Ramos (cell line): ENCODE measurements around the gene KRT71.

ENCODE experiments used
- in situ Hi-C: fragments of 300-500 bp; cut with MboI; formaldehyde crosslinking; loops from one replicate; pipeline ENCODE4 v1.14.3; 2022; ENCODE audit warnings: low sequenced_read_pairs; ENCODE audit not compliant: unreplicated experiment

KRT71 gene

GRCh38 chr12:52524241-52524897 lies 28.6 kb downstream of the KRT71 start:
- in situ Hi-C loops: no loop called here

GRCh38 chr12:52523824-52524223 lies 29.1 kb downstream of the KRT71 start:
- in situ Hi-C loops: no loop called here

GRCh38 chr12:52522346-52523011 lies 30.5 kb downstream of the KRT71 start:
- in situ Hi-C loops: no loop called here

- in situ Hi-C loops: no loop called here
These were observed 31.2 kb downstream of the KRT71 start for GRCh38 chr12:52521568-52522266.

GRCh38 chr12:52521175-52521567 lies 31.8 kb downstream of the KRT71 start:
- in situ Hi-C loops: no loop called here

DNA sequence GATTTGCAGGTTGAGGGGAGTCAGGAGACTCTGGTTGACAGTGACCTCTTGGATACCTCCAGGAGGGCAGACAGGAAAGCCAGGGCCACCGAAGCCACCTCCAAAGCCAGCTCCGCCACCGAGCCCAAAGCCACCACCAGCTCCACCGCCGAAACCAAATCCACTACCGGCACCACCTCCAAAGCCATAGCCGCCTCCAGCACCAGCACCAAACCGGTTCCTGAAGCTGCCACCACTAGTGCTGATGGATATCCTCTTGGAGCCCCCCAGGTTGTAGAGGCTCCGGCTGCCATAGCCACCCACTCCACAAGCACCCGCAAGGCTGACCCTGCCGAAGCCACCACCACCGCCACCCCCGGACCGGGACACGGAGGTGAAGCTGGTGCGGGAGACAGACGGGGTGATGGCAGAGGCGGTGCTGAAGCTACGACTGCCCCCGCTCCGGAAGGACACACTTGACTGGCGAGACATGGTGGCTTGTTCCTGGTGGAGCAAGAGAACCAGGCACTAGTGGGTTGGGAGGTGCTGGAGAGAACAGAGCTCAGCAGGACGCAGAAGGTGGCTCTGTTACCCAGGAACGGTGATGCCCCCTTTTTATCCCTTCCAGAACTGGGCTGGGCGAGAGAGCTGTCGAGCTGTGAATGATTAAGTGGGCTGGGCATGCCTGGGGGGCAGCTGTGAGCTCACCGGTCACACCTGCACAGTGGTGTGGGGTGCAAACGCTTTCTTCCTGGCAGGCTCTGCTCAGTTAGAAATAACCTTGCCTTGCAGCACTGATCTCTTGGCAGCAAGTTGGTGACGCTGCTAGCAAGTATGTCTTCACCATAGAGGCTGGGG lies 32.9 kb downstream of the KRT71 start, which contains the start of gene KRT5:
Gene KRT5, minus strand, starts transcription at position 569 of the 837 bp plus-strand sequence. Its CDS starts 98 bp downstream, at position 471.
- in situ Hi-C loops: no loop called here

- in situ Hi-C loops: no loop called here
These were observed 33.6 kb downstream of the KRT71 start for GRCh38 chr12:52519387-52519703.

DNA sequence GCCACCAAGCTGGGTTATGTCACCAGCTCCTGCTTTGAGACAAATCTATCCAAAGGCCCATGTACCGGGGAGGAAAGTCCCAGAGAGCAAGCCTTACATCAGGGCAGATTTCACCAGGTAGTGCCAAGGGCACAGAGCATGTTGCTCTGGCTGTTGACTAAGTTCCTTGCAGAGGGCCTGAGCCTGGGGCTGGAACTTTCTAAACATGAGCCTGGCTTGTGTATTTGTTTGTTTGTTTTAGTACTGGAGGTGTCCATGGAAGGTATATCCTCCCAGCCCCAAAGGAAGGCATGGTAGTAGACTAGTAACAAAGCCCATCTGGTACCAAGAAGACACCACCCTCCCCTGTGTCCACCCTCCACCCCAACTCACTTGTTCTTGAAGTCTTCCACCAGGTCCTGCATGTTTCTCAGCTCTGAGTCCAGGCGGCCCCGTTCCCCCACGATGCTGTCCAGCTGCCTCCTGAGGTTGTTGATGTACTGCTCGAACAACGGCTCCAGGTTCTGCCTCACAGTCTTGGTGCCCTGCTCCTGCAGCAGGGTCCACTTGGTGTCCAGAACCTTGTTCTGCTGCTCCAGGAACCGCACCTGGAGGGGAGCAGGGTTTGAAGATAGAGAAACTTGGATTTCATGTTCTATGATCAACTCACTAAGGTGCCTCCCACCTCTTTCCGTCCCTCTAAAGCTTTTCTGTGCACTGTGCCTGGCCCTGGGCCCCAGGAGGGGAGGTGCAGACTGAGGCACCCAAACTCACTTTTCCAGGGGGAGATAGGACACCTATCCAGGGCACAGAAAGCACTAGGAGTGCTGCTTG lies 34.2 kb downstream of the KRT71 start:
- in situ Hi-C loops: no loop called here

DNA sequence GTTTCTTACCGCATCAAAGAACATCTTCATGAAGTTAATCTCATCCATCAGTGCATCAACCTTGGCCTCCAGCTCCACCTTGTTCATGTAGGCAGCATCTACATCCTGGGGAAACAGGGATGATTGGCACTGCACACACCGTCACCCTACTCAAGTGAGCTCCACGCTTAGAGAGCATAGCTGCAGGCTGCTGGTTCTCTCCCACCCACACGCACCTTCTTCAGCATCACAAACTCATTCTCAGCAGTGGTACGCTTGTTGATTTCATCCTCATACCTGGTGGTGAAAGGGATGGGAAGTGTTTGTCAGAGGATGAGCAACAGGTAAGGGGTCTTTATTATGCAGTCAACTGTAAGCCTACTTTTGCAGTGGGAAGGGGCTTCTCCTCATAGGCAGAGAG lies 35.1 kb downstream of the KRT71 start:
- in situ Hi-C loops: no loop called here

DNA sequence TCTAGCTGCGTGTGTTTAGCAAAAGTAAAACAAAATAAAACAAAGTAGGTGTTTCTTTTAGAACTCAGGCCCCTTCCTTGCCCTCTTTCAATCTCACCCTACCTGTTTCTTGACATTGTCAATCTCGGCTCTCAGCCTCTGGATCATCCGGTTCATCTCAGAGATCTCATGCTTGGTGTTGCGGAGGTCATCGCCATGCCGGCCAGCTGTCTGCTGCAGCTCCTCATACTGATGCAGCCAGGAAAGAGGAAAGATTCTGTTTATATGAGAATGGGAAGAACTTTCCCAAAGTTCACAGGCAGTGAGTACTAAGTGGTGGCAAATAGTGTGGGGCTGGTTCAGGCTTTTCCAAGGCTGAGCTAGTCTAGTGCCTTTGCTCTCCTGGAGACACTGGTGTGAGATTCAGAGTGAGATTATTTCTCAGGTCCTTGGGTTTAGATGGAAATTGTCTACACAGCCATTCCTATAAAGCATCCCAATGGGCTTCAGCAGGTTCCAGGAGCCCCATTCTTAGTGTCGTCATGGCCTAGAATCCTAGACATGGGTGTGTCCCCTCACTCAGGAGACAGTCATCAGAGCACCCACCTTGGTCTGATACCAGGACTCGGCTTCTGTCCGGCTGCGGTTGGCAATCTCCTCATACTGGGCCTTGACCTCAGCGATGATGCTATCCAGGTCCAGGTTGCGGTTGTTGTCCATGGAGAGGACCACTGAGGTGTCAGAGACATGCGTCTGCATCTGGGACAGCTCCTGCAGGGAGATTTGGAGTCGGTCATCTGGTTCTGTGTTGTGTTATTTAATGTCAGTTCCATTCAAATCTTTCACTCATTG lies 35.7 kb downstream of the KRT71 start:
- in situ Hi-C loops: no loop called here

DNA sequence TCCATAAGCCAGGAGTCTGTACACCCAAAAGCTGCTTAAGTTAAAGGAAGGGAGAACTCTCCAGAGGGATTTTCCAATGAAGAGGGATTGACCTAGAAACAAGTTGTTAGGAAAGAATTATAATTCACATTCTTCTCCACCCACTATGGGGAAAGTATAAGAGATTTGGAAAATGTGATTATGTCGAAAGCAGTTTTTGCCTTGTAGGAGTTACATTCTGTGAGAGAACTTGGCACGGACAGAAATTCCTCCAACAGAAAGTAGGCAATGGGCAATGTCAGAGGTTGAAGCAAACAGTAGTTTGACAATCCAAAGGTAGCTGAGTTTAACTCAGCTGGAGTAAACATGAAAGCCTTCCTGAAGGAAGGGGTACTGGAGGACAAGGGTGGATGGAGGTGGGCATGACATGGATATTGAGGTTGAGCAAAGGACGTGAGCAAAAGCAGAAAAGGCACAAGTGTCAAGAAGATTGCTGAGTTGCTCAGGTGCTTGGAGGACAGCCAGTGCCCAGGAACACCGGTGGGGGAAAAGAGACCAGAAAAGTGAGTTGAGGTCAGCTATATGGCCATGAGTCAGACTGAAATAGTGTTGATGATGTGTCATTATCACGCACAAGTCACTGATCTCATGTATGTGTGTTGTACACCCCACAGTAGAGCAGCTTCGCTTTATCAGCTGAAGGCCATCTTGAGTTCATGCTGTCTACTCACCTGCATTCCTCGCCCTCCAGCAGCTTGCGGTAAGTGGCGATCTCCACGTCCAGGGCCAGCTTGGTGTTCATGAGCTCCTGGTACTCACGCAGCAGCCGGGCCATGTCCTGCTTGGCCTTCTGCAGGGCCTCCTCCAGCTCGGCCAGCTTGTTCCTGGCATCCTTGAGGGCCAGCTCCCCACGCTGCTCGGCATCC lies 36.8 kb downstream of the KRT71 start:
- in situ Hi-C loops: no loop called here

GRCh38 chr12:52515319-52515646 lies 37.7 kb downstream of the KRT71 start:
- in situ Hi-C loops: no loop called here

DNA sequence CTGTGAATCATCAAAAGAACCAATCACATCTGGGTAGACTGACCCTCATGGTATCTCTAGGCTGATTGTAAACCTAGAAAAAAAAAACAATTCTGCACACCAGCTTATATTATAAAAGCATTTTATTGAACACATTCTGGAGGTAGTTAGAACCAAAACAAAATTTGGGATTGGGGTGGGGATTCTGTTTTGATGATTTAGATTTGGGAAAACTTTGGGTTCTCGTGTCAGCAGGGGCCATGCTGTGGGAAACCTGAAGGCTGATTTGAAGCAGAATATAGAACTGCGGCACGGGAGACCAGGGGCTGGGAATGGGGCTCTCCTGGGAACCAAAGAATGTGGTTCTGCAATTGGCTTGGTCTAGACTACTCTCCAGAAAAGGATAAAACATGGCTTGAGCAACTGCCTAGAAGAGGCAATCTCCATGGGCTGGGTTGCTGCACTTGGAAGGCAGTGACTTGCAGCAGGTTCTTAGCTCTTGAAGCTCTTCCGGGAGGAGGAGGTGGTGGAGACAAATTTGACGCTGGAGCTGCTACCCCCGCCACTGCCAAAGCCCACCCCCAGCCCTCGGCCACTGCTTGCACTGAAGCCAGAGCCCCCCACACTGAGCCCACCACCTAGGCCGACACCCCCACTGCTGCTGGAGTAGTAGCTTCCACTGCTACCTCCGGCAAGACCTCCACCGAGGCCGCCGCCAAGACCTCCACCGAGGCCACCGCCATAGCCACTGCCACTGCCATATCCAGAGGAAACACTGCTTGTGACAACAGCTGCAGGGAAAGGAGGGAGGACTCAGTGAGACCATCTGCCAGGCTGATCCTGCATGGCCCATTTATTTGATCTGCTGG lies 38.2 kb downstream of the KRT71 start:
- in situ Hi-C loops: no loop called here

GRCh38 chr12:52513736-52514135 lies 39.2 kb downstream of the KRT71 start:
- in situ Hi-C loops: no loop called here

GRCh38 chr12:52508211-52508610 lies 44.7 kb downstream of the KRT71 start:
- in situ Hi-C loops: no loop called here

DNA sequence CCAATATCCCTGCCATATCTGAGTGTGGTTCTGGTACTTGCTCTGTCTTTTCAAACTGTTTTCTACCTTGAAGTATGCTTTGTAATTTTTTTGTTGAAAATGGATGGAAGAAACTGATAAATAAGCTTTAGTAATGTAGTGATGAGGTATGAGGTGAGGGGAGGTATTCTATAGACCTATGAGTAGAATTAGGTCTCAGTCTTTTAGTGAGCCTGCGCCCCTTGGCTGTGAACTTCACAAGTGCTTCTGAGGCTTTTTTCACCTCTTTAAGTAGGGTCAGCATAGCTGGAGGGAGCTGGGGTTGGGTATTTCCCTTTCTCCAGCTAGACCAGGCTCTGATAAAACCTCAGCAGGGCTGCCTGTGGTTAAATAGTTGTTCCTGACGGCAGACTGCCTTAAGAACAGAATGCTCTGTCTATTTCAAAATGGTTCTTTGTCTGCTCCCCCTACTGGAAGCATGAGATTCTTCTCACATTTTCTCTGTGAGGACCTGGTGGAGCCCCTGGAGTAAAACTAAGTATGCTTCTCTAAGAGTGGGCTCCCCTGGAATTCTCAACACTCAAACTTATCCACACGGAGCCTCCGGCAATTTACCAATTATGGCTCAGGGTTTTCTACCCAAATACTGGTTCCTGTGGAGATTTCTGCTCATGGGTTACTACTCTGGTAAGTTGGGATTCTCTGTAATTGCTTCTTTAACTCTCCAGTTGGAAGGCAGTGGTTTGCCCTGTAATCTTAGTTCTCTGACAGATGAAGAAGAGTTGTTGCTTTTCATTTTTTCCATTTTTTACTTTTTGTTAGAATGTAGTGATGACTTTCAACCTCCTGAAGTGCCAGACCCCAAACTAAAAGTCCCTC lies 45.9 kb downstream of the KRT71 start:
- in situ Hi-C loops: no loop called here
